Heart right ventricle (tissue), 16 donors: ENCODE results near the gene PLB1. TPM values are rescaled to one million over a fixed set of nuclear protein-coding genes. Genes with fewer than 3 reads are reported as not detected.

Experiments
- ATAC-seq, 8 donors: fragments of 200-7000 bp; cut with Tn5 transposase; one replicate each; pipeline ENCODE4 v1.9.1; 2020; ENCODE audit warnings: mild to moderate bottlenecking in 8 of 8, moderate library complexity in 8 of 8, moderate number of reproducible peaks in 1 of 8
- DNase-seq, 2 donors: peaks; one replicate each; pipeline ENCODE4 v3.0.0-alpha.2; 2020
- H3K27ac ChIP-seq, 10 donors: fragments of 200-600 bp; sonication (generic) in 2 of 10; one replicate each; pipeline versions ENCODE4 v1.5.0 to v1.8.0; 2020 to 2022; ENCODE audit warnings: mild to moderate bottlenecking in 3 of 10
- H3K27me3 ChIP-seq, 7 donors: fragments of 200-600 bp; one replicate each; pipeline ENCODE4 v1.8.0; 2021 to 2022; ENCODE audit warnings: mild to moderate bottlenecking in 2 of 7
- H3K36me3 ChIP-seq, 9 donors: fragments of 200-600 bp; sonication (generic) in 1 of 9; one replicate each; pipeline versions ENCODE4 v1.5.0 to v1.8.0; 2020 to 2022; ENCODE audit warnings: mild to moderate bottlenecking in 2 of 9
- H3K4me1 ChIP-seq, 9 donors: fragments of 200-600 bp; sonication (generic) in 1 of 9; one replicate each; pipeline versions ENCODE4 v1.5.0 to v1.8.0; 2020 to 2022; ENCODE audit warnings: mild to moderate bottlenecking in 4 of 9
- H3K4me3 ChIP-seq, 10 donors: fragments of 200-600 bp; sonication (generic) in 2 of 10; one replicate each; pipeline versions ENCODE4 v1.5.0 to v1.8.0; 2020 to 2022; ENCODE audit warnings: mild to moderate bottlenecking in 7 of 10, moderate library complexity in 2 of 10
- H3K9me3 ChIP-seq, 11 donors: fragments of 200-600 bp in 10 of 11; sonication (generic) in 2 of 11; one replicate each; pipeline versions ENCODE4 v1.5.0 to v1.8.0; 2013 to 2022; ENCODE audit warnings: mild to moderate bottlenecking in 2 of 11, control low read depth in 1 of 11, moderate library complexity in 1 of 11
- CTCF ChIP-seq, 9 donors: fragments of 200-600 bp; sonication (generic) in 2 of 9; IDR thresholded peaks; one replicate each; pipeline versions ENCODE4 v1.5.0 to v1.8.0; 2021 to 2022; ENCODE audit warnings: antibody characterized with exemption in 9 of 9, mild to moderate bottlenecking in 5 of 9, moderate library complexity in 1 of 9
- WGBS, 2 donors: extraction: QIAGEN DNeasy Blood & Tissue Kit; methylation state at CpG; one replicate each; pipeline ENCODE4 v1.1.7; 2013; ENCODE audit warnings: inconsistent platforms in 1 of 2; 5-methylcytosine and 5-hydroxymethylcytosine counted together
- intact Hi-C, 10 donors: fragments of 100-400 bp; cut with DNase I; formaldehyde crosslinking; loops; one replicate each; pipeline versions ENCODE4 v1.11.1 to v1.14.2; 2022
- polyA plus RNA-seq, 2 donors: library from polyadenylated mRNA; stranded (reverse); fragments of 200-250 nt; gene quantifications; one replicate each; pipeline ENCODE4 v1.2.3, GENCODE V29; 2013
- total RNA-seq, 10 donors: library from RNA; stranded (reverse); fragmentation: NEBNext Ultra II Directional in 3 of 10; extraction: Animal tissue kit (Norgen Biotek cat#: 25700) in 3 of 10; gene quantifications; one replicate each; pipeline versions ENCODE4 v1.2.1 to v1.2.4, GENCODE V29; 2021 to 2023
- donor health status: Arrhythmogenic right ventricular cardiomyopathy.
- donor health status: ischemic (EF 13 %, LVEDD 7.1; RV severe dilation, severe dysfunction).
- donor health status: healthy with polysubstance abuse.
- donor health status: DM: no; HTN: yes; CAD: no.
- donor health status: DM: no; HTN: no; CAD: no.
- donor health status: ischemic (EF 25% LVEDD 6.9; RV normal size, moderate dysfunction).
- donor health status: ischemic (EF 25% LVEDD 5.7; RV mildly dilated, moderate dysfunction).
- donor health status: healthy.
- donor health status: DM: yes; HTN: yes; CAD: no.
- donor health status: Ischemic cardiomyopathy.
- donor health status: ischemic (EF 35%, LVEDD 5.7; RV mildly dilated, moderate dysfunction).
- donor health status: nonischemic (EF 11% LVEDD 7.7; RV severe dilation, severe dysfunction).
- donor health status: DM: yes; HTN: yes; CAD: no.
- donor health status: PGD.
- donor health status: ischemic (EF 29% LVEDD 5.4; RV normal size, mild dysfunction).
- donor health status: nonischemic (EF 23%, LVEDD 6.1; RV moderate dilation, normal function).

Gene PLB1
- total and polyA plus RNA-seq, 12 donors, result 0.34 to 6.1 (median 1.4) TPM

- no peak for TF ChIP-seq CTCF (IDR thresholded peaks at IDR 0.05)
- H3K27me3 ChIP-seq, result peaks cover 0 to 5% (median 0%) of the 10 kb centered on the region in 7 donors
- WGBS, 2 donors, result 69 to 74% methylated on average over 18 of the region's 18 CpGs
- no peaks in the 10 kb centered on the region for H3K36me3 ChIP-seq
- ATAC-seq (peak in 2 of 8 donors; percentile 37 to 57), DNase-seq (no peak)
- H3K9me3 ChIP-seq, result no peaks in the 10 kb centered on the region
- H3K27ac ChIP-seq, result peak overlapping the region in 1 of 10 donors; percentile 16
- H3K4me3 ChIP-seq, result no peak overlapping the region
- peaks cover 0 to 13% (median 0%) of the 10 kb centered on the region in 9 donors for H3K4me1 ChIP-seq
- intact Hi-C loops, result no loop called here
Observed at GRCh38 chr2:28544922-28545589, 49.2 kb downstream of the PLB1 start.

- intact Hi-C loops, result no loop called here
- H3K27ac ChIP-seq, result no peak overlapping the region
- H3K9me3 ChIP-seq, result no peaks in the 10 kb centered on the region
- H3K4me3 ChIP-seq, result no peak overlapping the region
- TF ChIP-seq CTCF (IDR thresholded peaks at IDR 0.05), result no peak
- ATAC-seq, result no peak
- peaks cover 0 to 5% (median 0%) of the 10 kb centered on the region in 7 donors for H3K27me3 ChIP-seq
- DNase-seq, result no peak
- peaks cover 0 to 13% (median 0%) of the 10 kb centered on the region in 9 donors for H3K4me1 ChIP-seq
- 91 to 94% methylated on average over 9 of the region's 9 CpGs for WGBS, 2 donors
- no peaks in the 10 kb centered on the region for H3K36me3 ChIP-seq
Observed at GRCh38 chr2:28545590-28546200, 49.8 kb downstream of the PLB1 start.

GRCh38 chr2:28546242-28546641, 50.4 kb downstream of the PLB1 start:
- WGBS, 2 donors, result 46 to 59% methylated on average over 7 of the region's 7 CpGs
- H3K4me1 ChIP-seq, result peaks cover 0 to 13% (median 0%) of the 10 kb centered on the region in 9 donors
- intact Hi-C loops, result no loop called here
- TF ChIP-seq CTCF (IDR thresholded peaks at IDR 0.05), result no peak
- no peak overlapping the region for H3K27ac ChIP-seq
- H3K9me3 ChIP-seq, result no peaks in the 10 kb centered on the region
- DNase-seq, result no peak
- H3K4me3 ChIP-seq, result no peak overlapping the region
- no peak for ATAC-seq
- peaks cover 0 to 4% (median 0%) of the 10 kb centered on the region in 7 donors for H3K27me3 ChIP-seq
- H3K36me3 ChIP-seq, result no peaks in the 10 kb centered on the region

GRCh38 chr2:28547223-28547860, 51.5 kb downstream of the PLB1 start:
- Histone ChIP-seq H3K27me3 (peaks cover 0 to 5% (median 0%) of the 10 kb centered on the region in 7 donors), H3K4me3 (no peak overlapping the region), H3K36me3 (no peaks in the 10 kb centered on the region), H3K4me1 (peaks cover 0 to 13% (median 0%) of the 10 kb centered on the region in 9 donors), H3K27ac (no peak overlapping the region), H3K9me3 (no peaks in the 10 kb centered on the region)
- 83 to 85% methylated on average over 7 of the region's 7 CpGs for WGBS, 2 donors
- TF ChIP-seq CTCF (IDR thresholded peaks at IDR 0.05), result no peak
- intact Hi-C loops, result no loop called here
- DNase-seq, result no peak
- no peak for ATAC-seq
